AG10803 (cell line): ENCODE data around the gene ZNF326.
"Not testable (repeated sequence)": the region's sequence is repeated elsewhere in the genome, so short reads cannot be mapped to it uniquely, and the experiment has no call there.

Experiments
- DNase-seq: peaks from one replicate; pipeline ENCODE4 v3.0.0; 2010; ENCODE audit warnings: low read depth
- H3K4me3 ChIP-seq: 2 replicates; pipeline ENCODE4 v1.5.1; 2011; ENCODE audit warnings: mild to moderate bottlenecking, low read length, control low read depth
- TF ChIP-seq, protein P1 (sequence below): conservative IDR thresholded peaks from 2 replicates; pipeline ENCODE4 v1.5.1; 2011; ENCODE audit warnings: mild to moderate bottlenecking, low read length, control low read depth, inconsistent platforms

Gene ZNF326

DNA sequence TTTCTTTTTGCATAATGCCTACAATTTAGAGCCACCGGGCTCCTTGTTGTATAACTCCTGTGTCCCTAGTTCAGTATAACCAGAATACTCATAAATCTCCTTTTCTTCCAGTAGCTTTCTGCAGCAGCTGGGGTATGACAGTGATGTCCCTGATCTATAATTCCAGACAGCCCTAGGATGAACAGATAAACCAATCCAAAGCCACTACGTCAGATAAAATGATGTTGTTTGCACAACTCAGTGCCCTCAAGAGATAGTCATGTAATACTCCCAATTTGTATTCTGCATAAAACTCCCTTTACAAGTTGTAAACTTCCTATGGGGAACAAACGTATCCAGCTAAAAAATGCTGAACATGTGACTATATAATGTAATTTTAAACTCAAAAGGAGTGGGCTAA lies 44.7 kb downstream of the ZNF326 start:
- no peak for DNase-seq
- TF ChIP-seq, protein P1, sequence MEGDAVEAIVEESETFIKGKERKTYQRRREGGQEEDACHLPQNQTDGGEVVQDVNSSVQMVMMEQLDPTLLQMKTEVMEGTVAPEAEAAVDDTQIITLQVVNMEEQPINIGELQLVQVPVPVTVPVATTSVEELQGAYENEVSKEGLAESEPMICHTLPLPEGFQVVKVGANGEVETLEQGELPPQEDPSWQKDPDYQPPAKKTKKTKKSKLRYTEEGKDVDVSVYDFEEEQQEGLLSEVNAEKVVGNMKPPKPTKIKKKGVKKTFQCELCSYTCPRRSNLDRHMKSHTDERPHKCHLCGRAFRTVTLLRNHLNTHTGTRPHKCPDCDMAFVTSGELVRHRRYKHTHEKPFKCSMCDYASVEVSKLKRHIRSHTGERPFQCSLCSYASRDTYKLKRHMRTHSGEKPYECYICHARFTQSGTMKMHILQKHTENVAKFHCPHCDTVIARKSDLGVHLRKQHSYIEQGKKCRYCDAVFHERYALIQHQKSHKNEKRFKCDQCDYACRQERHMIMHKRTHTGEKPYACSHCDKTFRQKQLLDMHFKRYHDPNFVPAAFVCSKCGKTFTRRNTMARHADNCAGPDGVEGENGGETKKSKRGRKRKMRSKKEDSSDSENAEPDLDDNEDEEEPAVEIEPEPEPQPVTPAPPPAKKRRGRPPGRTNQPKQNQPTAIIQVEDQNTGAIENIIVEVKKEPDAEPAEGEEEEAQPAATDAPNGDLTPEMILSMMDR = no peak
- H3K4me3 ChIP-seq = no peak overlapping the region

DNA sequence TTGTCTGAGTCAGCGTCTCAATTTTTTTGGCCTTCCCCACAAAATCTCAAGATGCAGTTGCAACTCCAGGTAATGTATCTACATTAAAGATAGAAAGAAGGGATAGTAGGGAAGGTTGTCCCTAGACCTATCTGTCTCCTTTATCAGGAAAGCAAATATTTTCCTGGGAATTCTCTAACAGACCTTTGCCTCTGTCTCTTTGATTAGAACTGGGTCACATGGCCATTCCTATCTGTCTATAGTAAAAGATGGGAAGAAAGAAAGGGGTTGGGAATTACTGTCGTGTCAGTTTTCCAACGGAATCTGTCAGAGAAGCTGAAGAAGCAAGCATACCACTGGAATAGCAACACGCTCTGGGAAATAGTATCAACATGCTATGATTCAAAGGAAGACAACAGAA lies 48.7 kb downstream of the ZNF326 start:
- DNase-seq = no peak
- TF ChIP-seq, protein P1 = no peak
- H3K4me3 ChIP-seq = no peak overlapping the region

DNA sequence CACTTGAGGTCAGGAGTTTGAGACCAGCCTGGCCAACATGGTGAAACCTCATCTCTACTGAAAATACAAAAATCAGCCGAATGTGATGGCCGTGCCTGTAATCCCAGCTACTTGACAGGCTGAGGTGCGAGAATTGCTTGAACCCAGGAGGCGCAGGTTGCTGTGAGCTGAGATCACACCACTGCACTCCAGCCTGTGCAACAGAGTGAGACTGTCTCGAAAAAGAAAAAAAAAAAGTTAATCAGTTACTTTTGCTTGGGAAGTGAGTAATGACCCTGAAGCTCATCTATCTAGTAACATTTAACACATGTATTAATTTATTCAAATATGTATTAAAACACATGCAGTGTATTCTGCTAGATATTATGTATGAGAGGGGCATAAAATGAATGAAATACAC lies 49.4 kb downstream of the ZNF326 start:
- DNase-seq = no peak
- TF ChIP-seq, protein P1 = no peak

DNA sequence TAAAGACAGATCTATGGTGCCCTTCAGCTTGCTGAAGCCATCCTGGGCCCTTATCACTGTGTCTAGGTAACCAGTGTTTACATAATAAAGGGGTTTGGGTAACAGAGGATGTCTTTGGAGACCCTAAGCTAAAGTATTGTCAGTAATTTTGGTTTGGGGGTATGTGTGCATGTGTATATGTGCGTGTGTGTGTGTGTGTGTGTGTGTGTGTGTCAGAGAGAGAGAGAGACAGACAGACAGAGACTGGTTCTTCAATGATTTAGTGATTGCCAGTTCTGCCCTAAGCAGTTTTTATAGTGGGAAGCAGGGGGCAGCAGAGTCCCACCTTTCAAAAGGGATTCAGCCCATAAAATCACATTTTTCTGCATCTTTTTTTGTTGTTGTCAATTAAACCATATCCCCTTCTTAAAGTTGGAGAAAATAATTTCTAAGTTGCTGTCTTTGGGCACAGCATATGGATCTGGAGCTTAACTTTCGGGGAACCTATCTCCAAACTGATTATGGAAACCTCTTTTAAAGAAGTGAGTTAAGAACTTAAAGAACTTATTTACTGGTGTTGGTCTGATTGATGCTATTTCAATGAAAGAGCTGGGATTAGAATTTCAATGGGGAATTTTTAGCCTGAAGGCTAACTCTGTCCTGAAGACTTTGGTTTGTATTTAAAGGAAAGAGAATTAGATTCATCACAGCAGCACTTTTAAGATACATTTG lies 51.1 kb downstream of the ZNF326 start:
- H3K4me3 ChIP-seq = no peak overlapping the region
- peak; percentile 3 for DNase-seq
- TF ChIP-seq, protein P1 = peak; percentile 63

More for the DNA sequence above, 49.4 kb downstream of the ZNF326 start:
- H3K4me3 ChIP-seq = no peak overlapping the region

DNA sequence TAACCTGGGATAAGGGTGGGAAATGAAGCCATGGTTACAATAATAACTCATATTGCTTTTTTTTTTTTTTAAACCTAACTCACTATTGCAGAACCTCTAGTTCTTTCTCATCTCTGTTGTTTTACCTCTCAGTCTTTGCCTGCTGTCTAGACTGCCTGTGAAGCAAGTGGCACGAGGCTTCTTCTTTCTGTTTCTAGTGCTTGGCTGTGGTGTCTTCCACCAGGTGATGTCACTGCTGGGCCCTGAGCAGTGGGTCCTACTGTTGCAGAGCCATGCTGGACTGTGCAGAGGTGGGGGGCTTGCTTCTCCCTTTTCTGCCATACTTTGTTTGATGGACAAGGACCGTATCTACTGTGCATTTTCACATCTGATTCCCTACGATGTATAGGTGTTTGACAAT lies 51.7 kb downstream of the ZNF326 start:
- no peak for DNase-seq
- H3K4me3 ChIP-seq = no peak overlapping the region
- TF ChIP-seq, protein P1 = no peak

DNA sequence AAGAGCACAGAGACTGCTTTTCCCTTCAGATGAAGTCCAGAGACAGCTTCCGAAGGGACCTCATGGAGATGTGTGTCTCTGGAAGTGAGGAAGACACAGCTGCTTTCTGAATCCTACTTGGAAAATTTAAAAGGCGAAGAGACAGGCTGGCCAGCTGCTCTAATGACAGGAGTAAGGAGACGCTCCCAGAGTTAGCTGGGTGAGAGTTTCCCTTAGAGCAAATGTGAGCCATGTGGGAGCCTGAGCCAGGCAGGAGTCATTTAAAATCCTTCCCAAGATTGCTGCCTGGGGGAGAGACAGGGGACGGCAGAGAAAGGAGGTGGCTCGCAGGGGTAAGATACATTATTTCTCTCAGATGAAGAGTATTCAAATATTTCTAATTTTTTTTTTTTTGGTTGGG lies 53.1 kb downstream of the ZNF326 start:
- DNase-seq = no peak
- H3K4me3 ChIP-seq = no peak overlapping the region
- TF ChIP-seq, protein P1 = no peak

DNA sequence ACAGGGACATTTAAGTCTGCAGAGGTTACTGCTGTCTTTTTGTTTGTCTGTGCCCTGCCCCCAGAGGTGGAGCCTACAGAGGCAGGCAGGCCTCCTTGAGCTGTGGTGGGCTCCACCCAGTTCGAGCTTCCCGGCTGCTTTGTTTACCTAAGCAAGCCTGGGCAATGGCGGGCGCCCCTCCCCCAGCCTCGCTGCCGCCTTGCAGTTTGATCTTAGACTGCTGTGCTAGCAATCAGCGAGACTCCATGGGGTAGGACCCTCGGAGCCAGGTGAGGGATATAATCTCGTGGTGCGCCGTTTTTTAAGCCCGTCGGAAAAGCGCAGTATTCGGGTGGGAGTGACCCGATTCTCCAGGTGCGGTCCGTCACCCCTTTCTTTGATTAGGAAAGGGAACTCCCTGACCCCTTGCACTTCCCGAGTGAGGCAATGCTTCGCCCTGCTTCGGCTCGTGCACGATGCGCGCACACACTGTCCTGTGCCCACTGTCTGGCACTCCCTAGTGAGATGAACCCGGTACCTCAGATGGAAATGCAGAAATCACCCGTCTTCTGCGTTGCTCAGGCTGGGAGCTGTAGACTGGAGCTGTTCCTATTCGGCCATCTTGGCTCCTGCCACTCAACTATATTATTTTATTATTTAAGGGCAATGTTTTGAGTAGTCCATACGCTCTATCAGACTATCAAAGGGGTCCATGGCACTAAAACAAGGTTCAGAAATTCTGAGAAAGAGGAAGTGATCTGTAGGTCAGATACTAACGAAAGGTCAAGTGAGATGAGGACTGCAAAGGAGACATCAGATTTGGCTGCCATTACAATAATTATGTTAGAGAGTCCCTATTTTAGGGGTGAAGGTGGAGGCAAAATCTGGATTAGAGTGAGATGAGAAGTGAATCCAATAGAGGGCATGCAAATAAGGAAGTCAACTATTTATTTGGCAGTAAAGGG lies 68.1 kb downstream of the ZNF326 start:
- DNase-seq, H3K4me3 ChIP-seq: not testable (repeated sequence)

DNA sequence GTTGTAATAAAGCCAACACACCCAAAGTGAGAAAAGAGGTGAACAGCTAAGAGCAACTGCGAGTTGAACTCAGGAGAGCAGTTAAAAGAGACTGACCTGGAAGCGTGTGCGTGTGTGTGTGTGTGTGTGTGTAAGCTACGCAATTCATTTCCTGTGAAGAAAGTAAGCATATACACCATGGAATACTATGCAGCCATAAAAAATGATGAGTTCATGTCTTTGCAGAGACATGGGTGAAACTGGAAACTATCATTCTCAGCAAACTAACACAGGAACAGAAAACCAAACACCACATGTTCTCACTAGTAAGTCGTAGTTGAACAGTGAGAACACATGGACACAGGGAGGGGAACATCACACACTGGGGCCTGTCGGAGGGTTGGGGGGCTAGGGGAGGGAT lies 69.2 kb downstream of the ZNF326 start:
- H3K4me3 ChIP-seq, DNase-seq: not testable (repeated sequence)
